IMR-90 (cell line): ENCODE data around the gene MET. TPM values are rescaled to one million over a fixed set of nuclear protein-coding genes. Genes with fewer than 3 reads are reported as not detected.
A peak's percentile ranks its signal among the peaks of the same experiment; 100 is the strongest.

Experiments used
- ATAC-seq: fragments of 200-7000 bp; cut with Tn5 transposase; 2 replicates; pipeline ENCODE4 v1.9.1; 2020; ENCODE audit warnings: low read depth, mild to moderate bottlenecking, moderate library complexity
- BruUV-seq: library from RNA; stranded (reverse); fragments of 400-500 nt; replicated peaks from 2 replicates; lab custom pipeline; 2021; lab: Mats Ljungman, UMichigan
- CTCF ChIA-PET: fragments of 300-600 bp; formaldehyde crosslinking; extraction: SDS; loops from one replicate; lab custom pipeline; 2021; ENCODE audit warnings: antibody characterized with exemption; lab: Yijun Ruan, JAX
- POLR2A ChIA-PET: fragments of 300-600 bp; sonication (Branson Sonifier 250); formaldehyde crosslinking; loops from one replicate; lab custom pipeline; 2022; ENCODE audit warnings: antibody characterized with exemption; ENCODE audit not compliant: unreplicated experiment; lab: Charles Lee
- DNase-seq: peaks from one replicate; pipeline ENCODE4 v3.0.0; 2013
- H2AFZ ChIP-seq: replicated peaks from 2 replicates; pipeline ENCODE3; 2013; ENCODE audit warnings: low read length, mild to moderate bottlenecking; ENCODE audit not compliant: poor library complexity
- H2AK5ac ChIP-seq: 2 replicates; pipeline ENCODE4 v1.6.1; 2013; ENCODE audit warnings: low read depth, low read length, inconsistent platforms
- H2AK9ac ChIP-seq: replicated peaks from 2 replicates; pipeline ENCODE3; 2013; ENCODE audit warnings: mild to moderate bottlenecking, low read depth, low read length, moderate library complexity; ENCODE audit not compliant: poor library complexity
- H2BK120ac ChIP-seq: 2 replicates; pipeline ENCODE4 v1.6.1; 2013; ENCODE audit warnings: low read depth, low read length, inconsistent platforms
- H2BK15ac ChIP-seq: 3 replicates; pipeline ENCODE4 v1.6.1; 2013; ENCODE audit warnings: low read depth, low read length, inconsistent platforms
- H2BK20ac ChIP-seq: 2 replicates; pipeline ENCODE4 v1.6.1; 2013; ENCODE audit warnings: low read depth, mild to moderate bottlenecking, inconsistent platforms, low read length, moderate library complexity
- H2BK5ac ChIP-seq: 2 replicates; pipeline ENCODE4 v1.6.1; 2013; ENCODE audit warnings: mild to moderate bottlenecking, low read depth, low read length, inconsistent platforms; ENCODE audit not compliant: poor library complexity, severe bottlenecking
- H3K14ac ChIP-seq: replicated peaks from 2 replicates; pipeline ENCODE4 v1.6.1; 2013; ENCODE audit warnings: low read depth, low read length, inconsistent platforms
- H3K18ac ChIP-seq: 2 replicates; pipeline ENCODE4 v1.6.1; 2013; ENCODE audit warnings: low read depth, low read length, control low read depth
- H3K23ac ChIP-seq: 2 replicates; pipeline ENCODE4 v1.6.1; 2013; ENCODE audit warnings: low read depth, low read length, inconsistent platforms
- H3K27ac ChIP-seq: 2 replicates; pipeline ENCODE4 v1.5.1; 2013; ENCODE audit warnings: mild to moderate bottlenecking, control low read depth, low read length; ENCODE audit not compliant: insufficient read depth
- H3K27me3 ChIP-seq: 2 replicates; pipeline ENCODE4 v1.6.1; 2013; ENCODE audit warnings: low read length; ENCODE audit not compliant: control insufficient read depth, insufficient read depth
- H3K36me3 ChIP-seq: 2 replicates; pipeline ENCODE4 v1.6.1; 2013; ENCODE audit warnings: low read length, mixed read lengths; ENCODE audit not compliant: control insufficient read depth, insufficient read depth
- H3K4ac ChIP-seq: 2 replicates; pipeline ENCODE4 v1.6.1; 2013; ENCODE audit warnings: low read depth, low read length, inconsistent platforms
- H3K4me1 ChIP-seq: 2 replicates; pipeline ENCODE4 v1.6.1; 2013; ENCODE audit warnings: low read length, mixed read lengths; ENCODE audit not compliant: control insufficient read depth, insufficient read depth
- H3K4me2 ChIP-seq: 2 replicates; pipeline ENCODE4 v1.6.1; 2013; ENCODE audit warnings: low read depth, mild to moderate bottlenecking, control low read depth, low read length, moderate library complexity
- H3K4me3 ChIP-seq: 2 replicates; pipeline ENCODE4 v1.5.1; 2013; ENCODE audit warnings: low read depth, mild to moderate bottlenecking, control low read depth, low read length, moderate library complexity; ENCODE audit not compliant: insufficient read depth
- H3K56ac ChIP-seq: 2 replicates; pipeline ENCODE4 v1.6.1; 2013; ENCODE audit warnings: low read length, inconsistent platforms; ENCODE audit not compliant: insufficient read depth; ENCODE audit errors: extremely low read depth
- H3K79me1 ChIP-seq, 2 experiments: 2 replicates each; pipeline ENCODE4 v1.6.1; 2013; ENCODE audit warnings: low read length in 2 of 2, inconsistent platforms in 1 of 2, low read depth in 1 of 2
- H3K9ac ChIP-seq: 2 replicates; pipeline ENCODE4 v1.6.1; 2013; ENCODE audit warnings: low read depth, low read length, control low read depth
- H3K9me1 ChIP-seq: 2 replicates; pipeline ENCODE4 v1.6.1; 2013; ENCODE audit warnings: low read length, inconsistent platforms; ENCODE audit not compliant: insufficient read depth
- H3K9me3 ChIP-seq: 2 replicates; pipeline ENCODE4 v1.6.1; 2013; ENCODE audit warnings: low read length; ENCODE audit not compliant: control insufficient read depth, insufficient read depth
- H4K20me1 ChIP-seq: 2 replicates; pipeline ENCODE4 v1.6.1; 2013; ENCODE audit warnings: low read length, inconsistent platforms; ENCODE audit not compliant: insufficient read depth
- H4K5ac ChIP-seq: 2 replicates; pipeline ENCODE4 v1.6.1; 2013; ENCODE audit warnings: mild to moderate bottlenecking, low read depth, low read length, control low read depth
- H4K8ac ChIP-seq, 2 experiments: 2 replicates each; pipeline ENCODE4 v1.6.1; 2013; ENCODE audit warnings: low read depth in 2 of 2, low read length in 2 of 2, control low read depth in 1 of 2, inconsistent platforms in 1 of 2
- H4K91ac ChIP-seq: 2 replicates; pipeline ENCODE4 v1.6.1; 2013; ENCODE audit warnings: low read depth, low read length, inconsistent platforms; ENCODE audit not compliant: insufficient read depth
- BHLHE40 ChIP-seq: fragments of 150-350 bp; IDR thresholded peaks from 2 replicates; pipeline ENCODE4 v1.6.1; 2016; ENCODE audit warnings: mild to moderate bottlenecking, low read depth, low read length
- CEBPB ChIP-seq: IDR thresholded peaks from 2 replicates; pipeline ENCODE4 v1.6.1; 2012; ENCODE audit warnings: low read depth, low read length, improper control_type of control experiment
- CHD1 ChIP-seq: IDR thresholded peaks from 2 replicates; pipeline ENCODE4 v1.6.1; 2012; ENCODE audit warnings: low read depth, low read length, improper control_type of control experiment
- CTCF ChIP-seq: conservative IDR thresholded peaks from 2 replicates; pipeline ENCODE4 v1.5.1; 2012; ENCODE audit warnings: mild to moderate bottlenecking, low read depth, low read length, improper control_type of control experiment
- ELK1 ChIP-seq: fragments of 150-350 bp; IDR thresholded peaks from 2 replicates; pipeline ENCODE4 v1.6.1; 2016; ENCODE audit warnings: low read depth, mild to moderate bottlenecking, low read length, moderate library complexity, borderline replicate concordance
- FOS ChIP-seq: fragments of 150-350 bp; IDR thresholded peaks from 2 replicates; pipeline ENCODE4 v1.6.1; 2016; ENCODE audit warnings: low read depth, low read length
- MAZ ChIP-seq: IDR thresholded peaks from 2 replicates; pipeline ENCODE4 v1.6.1; 2012; ENCODE audit warnings: low read depth, mild to moderate bottlenecking, low read length, improper control_type of control experiment, moderate library complexity, borderline replicate concordance
- NFE2L2 ChIP-seq: fragments of 150-350 bp; IDR thresholded peaks from 2 replicates; pipeline ENCODE4 v1.6.1; 2016; ENCODE audit warnings: low read depth, mild to moderate bottlenecking, low read length
- POLR2A ChIP-seq: IDR thresholded peaks from 2 replicates; pipeline ENCODE4 v1.6.1; 2012; ENCODE audit warnings: mild to moderate bottlenecking, low read depth, low read length
- RAD21 ChIP-seq: IDR thresholded peaks from 2 replicates; pipeline ENCODE4 v1.6.1; 2012; ENCODE audit warnings: low read length, improper control_type of control experiment
- RCOR1 ChIP-seq: IDR thresholded peaks from 2 replicates; pipeline ENCODE4 v1.6.1; 2012; ENCODE audit warnings: mild to moderate bottlenecking, low read length, improper control_type of control experiment; ENCODE audit not compliant: insufficient replicate concordance
- RFX5 ChIP-seq: IDR thresholded peaks from 2 replicates; pipeline ENCODE4 v1.8.0; 2012; ENCODE audit warnings: low read depth, mild to moderate bottlenecking, low read length, moderate library complexity
- SMC3 ChIP-seq: fragments of 150-350 bp; IDR thresholded peaks from 2 replicates; pipeline ENCODE4 v1.6.1; 2016; ENCODE audit warnings: low read depth, mild to moderate bottlenecking, antibody characterized with exemption, low read length, moderate library complexity
- USF2 ChIP-seq: fragments of 150-350 bp; IDR thresholded peaks from 2 replicates; pipeline ENCODE4 v1.6.1; 2017; ENCODE audit warnings: mild to moderate bottlenecking, antibody characterized with exemption, low read length, low read depth
- WGBS, 2 experiments: methylation state at CpG; one replicate each; pipeline versions ENCODE4 v1.1.5 to v1.1.7; 2013; ENCODE audit warnings: missing lambda C conversion rate in 2 of 2; ENCODE audit not compliant: insufficient read length in 1 of 2; ENCODE audit errors: extremely low coverage in 2 of 2; 5-methylcytosine and 5-hydroxymethylcytosine counted together
- dilution Hi-C: fragments of 300-500 bp; cut with HindIII; formaldehyde crosslinking; loops from one replicate; pipeline ENCODE4 v1.14.3; 2018; ENCODE audit warnings: low sequenced_read_pairs; ENCODE audit not compliant: unreplicated experiment
- in situ Hi-C: fragments of 300-500 bp; cut with MboI; formaldehyde crosslinking; loops from 3 replicates; pipeline ENCODE4 v1.14.3; 2019; ENCODE audit warnings: low sequenced_read_pairs, inconsistent platforms, mixed read lengths
- intact Hi-C: fragments of 100-400 bp; cut with micrococcal nuclease; formaldehyde crosslinking; loops from 2 replicates; pipeline ENCODE4 v1.10.0; 2022
- polyA plus RNA-seq, 3 experiments: library from polyadenylated mRNA; depleted of rRNA; stranded (reverse); fragments of >200 nt; gene quantifications; 2 replicates each; pipeline ENCODE4 v1.2.3, GENCODE V29; 2012; ENCODE audit warnings: low replicate concordance in 1 of 3
- total RNA-seq: library from RNA; depleted of rRNA; stranded (reverse); fragments of >200 nt; gene quantifications from 2 replicates; pipeline ENCODE4 v1.2.3, GENCODE V29; 2012

MET gene
- total and polyA plus RNA-seq, 2 of the 4 experiments (the other 2 are of a cell fraction): 15.0 to 84.6 TPM

GRCh38 chr7:116629051-116629463 is 42.9 kb upstream of the MET start:
- no peak overlapping the region for H3K9ac ChIP-seq
- H3K9me3 ChIP-seq: no peaks in the 10 kb centered on the region
- no peak overlapping the region for H3K56ac ChIP-seq
- no TSS peak for BruUV-seq
- no peak overlapping the region for H4K5ac ChIP-seq
- H2BK20ac ChIP-seq: no peak overlapping the region
- H2AK9ac ChIP-seq: no peak overlapping the region
- no peak overlapping the region for H2BK15ac ChIP-seq
- DNase-seq (peak; percentile 13), ATAC-seq (no peak)
- H4K20me1 ChIP-seq: no peaks in the 10 kb centered on the region
- H3K27me3 ChIP-seq: peaks cover 11% of the 10 kb centered on the region
- in situ Hi-C loops (no loop called here), intact Hi-C loops (no loop called here), dilution Hi-C loops (no loop called here)
- no peak overlapping the region for H3K18ac ChIP-seq
- H3K23ac ChIP-seq: no peak overlapping the region
- no peak overlapping the region for H3K27ac ChIP-seq
- no peak overlapping the region for H2BK5ac ChIP-seq
- no peak overlapping the region for H3K4ac ChIP-seq
- WGBS, 2 experiments: no CpG with 5 or more reads among the region's 3 CpGs
- no peak overlapping the region for H2BK120ac ChIP-seq
- TF ChIP-seq CTCF (no peak), CEBPB (no peak), POLR2A (no peak), CHD1 (no peak), MAZ (no peak), RFX5 (no peak), BHLHE40 (no peak), USF2 (no peak), FOS (no peak), RAD21 (no peak), SMC3 (no peak), NFE2L2 (no peak), ELK1 (no peak), RCOR1 (no peak)
- CTCF ChIA-PET: no interaction called here
- no peak overlapping the region for H3K14ac ChIP-seq
- H3K79me1 ChIP-seq: no peaks in the 10 kb centered on the region
- no peak overlapping the region for H3K4me2 ChIP-seq
- no peak overlapping the region for H4K8ac ChIP-seq
- no peak overlapping the region for H3K4me3 ChIP-seq
- no peak overlapping the region for H2AK5ac ChIP-seq
- no peaks in the 10 kb centered on the region for H3K36me3 ChIP-seq
- peaks cover 7% of the 10 kb centered on the region for H3K4me1 ChIP-seq
- H2AFZ ChIP-seq: no peak overlapping the region
- POLR2A ChIA-PET: no interaction called here
- 0 out of 2 replicates have a peak, but pooled peaks cover 2% of the 10 kb centered on the region for H3K9me1 ChIP-seq
- H4K91ac ChIP-seq: no peak overlapping the region
